GM21423 (cell line): ENCODE measurements around the gene MCTP2.
A peak's percentile ranks its signal among the peaks of the same experiment; 100 is the strongest.
"Not testable (repeated sequence)": the region's sequence is repeated elsewhere in the genome, so short reads cannot be mapped to it uniquely, and the experiment has no call there.

Source experiments
- ATAC-seq: cut with Tn5 transposase; IDR thresholded peaks from one replicate; pipeline ENCODE4 v1.9.1; 2021; ENCODE audit warnings: mild to moderate bottlenecking, moderate library complexity; ENCODE audit not compliant: unreplicated experiment

Gene MCTP2

GRCh38 chr15:94493586-94493985, 262.2 kb downstream of the MCTP2 start:
- ATAC-seq = not testable (repeated sequence)

DNA sequence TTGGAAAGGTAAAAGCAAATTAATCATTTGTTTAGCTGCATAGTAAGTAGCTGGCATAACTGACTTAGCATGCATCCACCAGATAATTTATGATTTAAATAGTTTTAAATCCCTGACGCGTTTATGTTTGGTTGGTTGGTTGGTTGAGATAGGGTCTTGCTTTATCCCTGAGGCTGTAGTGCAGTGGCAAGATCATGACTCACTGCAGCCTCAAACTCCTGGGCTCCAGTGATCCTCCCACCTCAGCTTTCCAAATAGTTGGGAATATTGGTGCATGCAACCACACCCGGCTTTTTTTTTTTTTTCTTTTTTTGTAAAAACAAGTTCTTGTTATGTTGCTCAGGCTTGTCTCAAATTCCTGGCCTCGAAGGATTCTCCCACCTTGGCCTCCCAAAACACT, 263.4 kb downstream of the MCTP2 start:
- no peak for ATAC-seq

- ATAC-seq = no peak
Observed at GRCh38 chr15:94503293-94503692, 271.9 kb downstream of the MCTP2 start.

GRCh38 chr15:94509259-94509658, 277.9 kb downstream of the MCTP2 start:
- no peak for ATAC-seq

DNA sequence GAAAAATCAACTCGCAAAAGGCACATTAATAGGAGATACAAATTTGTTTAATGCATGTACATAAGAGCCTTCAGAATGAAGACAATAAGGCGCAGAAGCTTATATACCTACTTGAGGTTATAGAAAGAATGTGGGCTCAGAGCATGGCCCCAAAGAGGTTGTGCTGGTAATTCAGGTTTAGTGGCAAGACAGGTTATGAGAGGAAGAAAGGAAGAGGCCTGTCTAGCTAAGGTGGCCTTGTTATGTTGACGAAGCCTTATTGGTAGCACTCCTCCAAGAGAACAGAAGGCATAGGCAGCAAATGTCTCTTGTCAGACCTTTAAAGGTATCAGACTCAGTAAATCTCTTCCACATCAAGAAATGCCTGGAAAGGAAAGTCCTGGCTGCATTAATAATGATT, 290.8 kb downstream of the MCTP2 start:
- no peak for ATAC-seq

DNA sequence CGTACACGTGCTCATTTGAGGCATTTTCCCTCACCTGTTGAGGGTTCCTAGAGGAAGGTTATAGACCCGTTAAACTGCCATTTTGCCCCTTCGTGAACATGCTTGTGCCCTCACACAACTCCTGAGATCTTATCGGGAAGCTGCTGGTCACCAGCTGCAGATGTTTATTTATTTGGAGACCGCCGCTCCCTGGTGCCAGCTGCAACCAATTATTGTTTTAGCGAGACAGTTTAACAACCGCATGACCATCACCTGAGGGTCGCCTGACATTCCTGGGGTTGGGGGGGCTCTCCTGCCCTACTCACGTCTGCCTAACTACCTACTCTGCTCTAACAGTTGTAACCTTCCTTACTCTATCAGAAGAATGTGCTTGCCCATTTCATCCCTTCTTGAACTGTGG, 292.5 kb downstream of the MCTP2 start:
- ATAC-seq = no peak

DNA sequence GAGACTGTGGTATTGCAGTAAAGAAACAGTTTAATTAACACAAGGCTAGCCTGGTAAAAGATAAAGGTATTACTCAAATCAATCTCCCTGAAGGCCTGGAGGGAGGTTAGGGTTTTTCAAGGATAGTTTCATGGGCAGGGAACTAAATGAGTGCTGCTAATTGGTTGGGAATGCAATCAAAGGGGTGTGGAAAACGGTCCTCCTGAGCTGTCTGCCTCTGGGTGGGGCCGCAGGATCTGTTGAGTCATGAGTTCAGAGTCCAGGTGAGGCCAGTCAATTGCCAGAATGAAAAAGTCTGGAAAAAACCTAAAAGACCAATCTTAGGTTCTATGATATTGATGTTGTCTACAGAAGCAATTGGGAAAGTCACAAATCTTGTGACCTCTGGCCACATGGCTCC, 293.2 kb downstream of the MCTP2 start:
- no peak for ATAC-seq

- peak; percentile 64 for ATAC-seq
Observed at GRCh38 chr15:94526071-94526689, 294.8 kb downstream of the MCTP2 start.

DNA sequence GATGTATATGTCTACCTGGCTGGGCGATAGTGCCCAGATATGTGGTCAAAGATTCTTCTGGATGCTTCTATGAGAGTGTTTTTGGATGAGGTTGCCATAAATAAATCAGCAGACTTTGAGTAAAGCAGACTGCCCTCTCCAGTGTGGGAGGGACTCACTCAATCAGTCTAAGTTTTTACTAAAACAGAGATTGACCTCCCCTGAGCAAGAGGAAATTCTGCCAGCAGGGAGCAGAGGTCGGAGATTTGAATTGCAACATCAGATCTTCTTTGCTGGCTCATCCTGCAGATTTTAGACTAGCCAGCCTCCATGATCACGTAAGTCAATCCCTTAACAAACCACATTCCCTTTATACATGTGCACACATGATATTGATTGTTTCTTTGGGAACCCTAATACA, 300.9 kb downstream of the MCTP2 start:
- ATAC-seq = no peak
